Activated CD4-positive, alpha-beta T cell treated with anti-CD3 and anti-CD28 coated beads, Interleukin-2, amount 50 U/mL, for 1 hour (primary cell): ENCODE data around the gene STX3.
"Not testable (repeated sequence)": the region's sequence is repeated elsewhere in the genome, so short reads cannot be mapped to it uniquely, and the experiment has no call there.

Experiments
- DNase-seq: peaks from one replicate; pipeline ENCODE4 v3.0.0-alpha.2; 2020

Gene STX3

DNA sequence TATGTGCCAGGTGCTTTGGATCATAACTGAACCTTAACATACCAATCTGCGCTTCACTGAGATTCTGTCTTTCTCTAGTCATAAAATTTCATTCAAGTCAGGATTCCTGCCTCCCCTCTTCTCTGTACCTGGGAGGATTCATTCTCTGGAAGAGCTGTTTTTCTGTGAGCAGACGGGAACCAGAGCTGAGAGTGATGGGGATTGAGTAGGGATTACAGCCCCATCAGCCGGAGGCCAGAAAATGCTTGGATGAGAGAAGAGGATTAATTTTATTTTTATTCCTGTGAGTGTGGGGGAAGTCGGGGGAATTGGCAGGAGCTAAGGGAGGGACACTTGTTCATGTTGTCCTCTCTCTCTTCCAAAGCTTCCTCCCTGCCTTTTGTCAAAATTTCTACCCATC lies 4.7 kb downstream of the STX3 start:
- DNase-seq, result no peak

DNA sequence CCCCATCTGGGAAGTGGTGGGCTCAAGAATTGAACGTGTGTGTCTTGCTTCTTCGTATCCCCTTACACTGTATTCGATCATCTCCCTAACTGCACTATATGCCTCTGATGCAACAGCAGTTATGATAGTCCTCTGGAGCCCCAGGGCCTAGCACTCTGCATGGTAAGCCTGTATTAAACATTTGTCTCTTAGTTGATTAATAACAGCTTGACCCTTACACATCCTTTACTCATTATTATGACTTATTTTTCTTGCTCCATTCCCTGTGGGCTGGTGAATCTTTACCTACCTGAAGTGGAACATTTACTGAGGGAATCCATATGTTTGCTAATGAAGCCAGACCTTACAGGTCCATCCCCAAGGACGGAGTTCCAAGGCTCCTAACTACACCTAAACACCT lies 5.6 kb downstream of the STX3 start:
- no peak for DNase-seq

DNA sequence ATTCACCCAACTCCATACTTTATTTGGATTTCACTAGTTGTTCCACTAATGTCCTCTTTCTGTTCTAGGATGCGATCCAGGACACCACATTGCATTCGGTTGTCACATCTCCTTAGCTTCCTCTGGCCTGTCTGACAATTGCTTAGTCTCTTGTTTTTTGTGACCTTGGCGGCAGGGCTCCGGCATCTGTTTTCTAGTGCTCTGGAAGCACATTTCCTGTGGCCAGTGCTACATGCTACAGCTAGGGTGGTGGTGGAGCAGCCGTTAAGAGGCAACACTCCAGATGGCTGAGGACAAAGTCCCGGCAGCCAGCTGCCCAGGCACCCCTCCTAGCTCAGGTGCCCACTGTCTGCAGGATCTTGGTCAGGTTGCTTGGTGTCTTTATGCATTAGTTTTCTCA lies 6.8 kb downstream of the STX3 start:
- DNase-seq, result no peak

DNA sequence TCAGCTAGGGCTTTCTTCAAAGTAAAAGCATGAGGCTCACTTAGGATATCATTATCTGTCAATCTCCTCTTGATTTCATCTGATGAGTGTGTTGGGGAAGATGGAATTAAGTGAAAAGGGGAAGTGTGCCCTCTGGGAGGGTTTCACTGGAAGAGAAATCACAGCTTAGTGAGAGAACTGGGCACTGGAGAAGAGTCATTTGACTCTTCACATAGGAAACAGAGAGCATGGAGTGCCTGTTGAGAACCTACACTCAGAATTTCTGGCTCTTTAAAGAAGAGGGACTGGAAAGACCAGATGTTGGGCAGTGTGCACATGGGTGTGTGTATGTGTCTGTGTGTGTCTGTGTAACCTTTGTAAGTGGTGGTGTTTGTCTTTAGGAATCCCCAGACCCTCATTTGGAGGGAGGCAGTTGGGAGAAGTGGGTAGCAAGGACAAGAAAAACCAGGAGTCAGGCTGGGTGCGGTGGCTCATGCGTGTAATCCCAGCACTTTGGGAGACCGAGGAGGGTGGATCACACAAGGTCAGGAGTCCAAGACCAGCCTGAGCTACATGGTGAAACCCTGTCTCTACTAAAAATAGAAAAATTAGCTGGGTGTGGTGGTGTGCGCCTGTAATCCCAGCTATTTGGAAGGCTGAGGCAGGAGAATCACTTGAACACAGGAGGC lies 10.0 kb downstream of the STX3 start:
- no peak for DNase-seq

DNA sequence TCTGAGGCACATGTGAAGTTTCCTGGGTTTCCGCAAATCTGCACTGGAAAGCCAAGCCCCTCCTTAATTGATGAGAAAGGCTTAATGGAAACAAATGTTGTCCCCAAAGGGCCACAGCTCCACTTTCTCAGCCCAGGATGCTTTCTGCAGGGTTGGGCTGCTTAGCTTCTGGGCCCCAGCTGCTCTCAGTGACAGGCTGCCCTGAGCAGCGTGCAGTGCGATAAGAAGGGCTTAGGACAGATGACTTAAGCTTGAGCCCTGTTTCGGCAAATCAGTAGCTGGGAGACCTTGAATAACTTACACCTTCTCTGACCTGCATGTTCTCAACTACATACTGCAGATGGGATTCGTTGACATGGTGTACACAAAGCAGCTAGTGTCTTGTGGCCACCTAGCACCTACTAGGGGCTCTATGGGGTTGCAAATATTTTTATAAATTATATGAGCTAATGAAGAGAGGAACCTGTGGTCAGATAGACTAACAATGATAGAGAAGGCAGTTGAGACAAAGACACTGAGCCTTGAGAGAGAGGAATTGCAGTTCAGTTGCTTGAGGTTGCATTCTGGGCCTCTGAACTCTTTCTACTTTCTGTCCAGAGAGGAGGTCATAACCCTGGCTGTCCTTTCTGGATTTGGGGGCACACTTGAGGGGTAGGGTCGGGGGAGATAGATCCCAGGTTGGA lies 11.5 kb downstream of the STX3 start:
- no peak for DNase-seq

DNA sequence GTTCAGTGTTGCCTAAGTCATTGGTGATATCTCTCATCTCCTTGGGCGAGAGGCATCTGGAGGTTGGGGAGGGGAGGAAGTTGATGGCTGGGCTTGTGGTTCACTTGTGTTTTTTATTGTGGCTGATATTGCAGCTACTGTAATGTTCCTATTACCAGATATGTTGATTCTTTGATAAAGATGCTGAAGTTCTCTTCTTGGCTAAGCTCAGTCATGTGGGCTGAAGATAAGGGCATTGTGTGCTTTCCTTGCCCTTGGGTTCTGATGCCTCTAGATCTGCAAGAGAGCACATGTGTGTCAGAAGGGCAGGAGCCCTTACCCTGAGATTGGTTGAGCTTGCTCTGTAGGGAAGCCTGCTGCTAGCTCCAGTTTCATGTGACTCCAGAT lies 12.0 kb downstream of the STX3 start:
- DNase-seq, result no peak

DNA sequence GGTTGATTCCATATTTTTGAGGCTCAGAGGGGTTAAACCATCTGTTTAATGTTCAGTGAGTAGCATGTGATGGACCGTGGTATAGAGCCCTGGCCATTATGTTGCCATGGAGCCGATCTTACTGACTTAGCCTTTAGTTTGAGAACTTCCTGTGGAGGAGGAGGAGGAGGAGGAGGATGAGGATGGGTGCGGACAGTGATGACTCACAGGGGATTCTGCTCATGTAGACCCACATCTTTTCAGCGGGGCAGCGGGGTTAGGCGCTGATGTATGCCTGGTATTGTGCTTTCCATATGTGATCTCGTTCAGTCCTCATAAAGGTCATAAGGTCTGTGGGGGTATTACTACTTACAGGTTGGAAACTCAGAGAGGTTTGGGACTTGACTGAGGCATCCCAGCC lies 13.9 kb downstream of the STX3 start:
- DNase-seq, result no peak

DNA sequence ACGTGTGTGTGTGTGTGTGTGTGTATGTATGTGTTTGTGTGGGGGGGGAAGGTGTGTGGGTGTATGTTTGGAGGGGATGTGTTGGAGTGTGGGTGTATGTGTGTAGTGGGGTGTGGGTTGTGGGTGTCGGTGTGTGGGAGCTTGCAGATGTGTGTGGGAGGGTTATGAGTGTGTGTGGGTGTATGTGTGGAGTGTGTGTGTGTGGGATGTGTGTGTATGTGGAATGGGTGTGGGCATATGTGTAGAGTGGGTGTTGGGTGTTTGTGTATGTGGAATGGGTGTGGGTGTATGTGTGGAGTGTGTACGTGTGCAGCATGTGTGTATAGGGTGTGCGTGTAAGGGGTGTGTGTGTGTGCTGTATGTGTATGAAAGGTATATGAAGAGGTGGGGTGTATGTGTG lies 14.7 kb downstream of the STX3 start:
- DNase-seq, result no peak

DNA sequence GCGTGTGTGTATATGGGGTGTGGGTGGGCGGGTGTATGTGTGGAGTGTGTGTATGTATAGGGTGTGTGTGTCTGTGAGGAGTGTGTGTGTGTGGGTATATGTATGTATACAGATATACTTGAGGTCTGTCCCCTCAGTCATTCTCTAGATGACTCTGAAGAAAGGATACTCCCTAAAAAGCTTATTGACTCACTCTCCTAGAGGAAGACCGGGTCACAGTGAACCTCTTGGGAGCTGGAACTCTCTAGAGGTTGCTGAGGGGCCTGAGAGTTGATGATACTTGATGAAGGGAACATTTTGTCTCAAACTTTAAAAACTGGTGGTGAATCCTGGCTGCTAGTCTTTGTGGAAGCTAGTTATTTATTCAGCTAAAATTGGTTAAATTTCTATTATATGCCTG lies 15.1 kb downstream of the STX3 start:
- DNase-seq, result no peak

DNA sequence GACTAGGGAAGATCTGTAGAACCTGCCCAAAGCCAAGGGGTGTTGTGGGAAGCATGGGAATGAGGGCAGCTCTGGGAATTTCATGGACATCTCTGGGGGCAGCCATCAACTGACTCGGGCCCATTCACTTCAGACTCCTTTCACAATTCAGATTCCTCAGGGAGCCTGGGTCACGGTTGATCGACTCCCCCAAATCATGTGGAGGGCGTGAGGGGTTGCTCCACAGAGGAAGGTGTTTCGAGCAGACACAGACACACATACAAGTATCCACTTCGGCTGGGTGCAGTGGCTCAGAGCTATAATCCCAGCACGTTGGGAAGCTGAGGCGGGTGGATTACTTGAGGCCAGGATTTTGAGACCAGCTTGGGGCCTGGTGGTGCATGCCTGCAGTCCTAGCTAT lies 15.7 kb downstream of the STX3 start:
- no peak for DNase-seq

DNA sequence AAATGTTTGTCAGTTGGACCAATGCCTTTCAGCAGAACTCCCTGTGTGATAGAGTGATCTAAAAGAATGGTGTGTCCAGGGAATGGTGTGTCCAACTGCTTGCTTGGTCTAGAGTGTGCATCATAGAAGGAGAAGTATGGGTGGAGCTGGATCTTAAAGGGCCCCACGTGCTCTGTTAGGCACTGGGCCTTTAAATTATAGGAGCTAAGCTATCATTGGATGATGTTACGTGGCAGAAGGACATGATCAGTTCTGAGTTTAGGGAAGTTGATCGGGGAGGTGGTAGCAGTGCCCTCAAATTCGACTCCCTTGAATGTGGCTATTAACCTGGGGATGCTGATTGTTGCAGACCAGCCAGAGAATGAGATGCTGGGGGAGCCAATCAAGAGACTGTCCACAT lies 16.4 kb downstream of the STX3 start:
- no peak for DNase-seq

DNA sequence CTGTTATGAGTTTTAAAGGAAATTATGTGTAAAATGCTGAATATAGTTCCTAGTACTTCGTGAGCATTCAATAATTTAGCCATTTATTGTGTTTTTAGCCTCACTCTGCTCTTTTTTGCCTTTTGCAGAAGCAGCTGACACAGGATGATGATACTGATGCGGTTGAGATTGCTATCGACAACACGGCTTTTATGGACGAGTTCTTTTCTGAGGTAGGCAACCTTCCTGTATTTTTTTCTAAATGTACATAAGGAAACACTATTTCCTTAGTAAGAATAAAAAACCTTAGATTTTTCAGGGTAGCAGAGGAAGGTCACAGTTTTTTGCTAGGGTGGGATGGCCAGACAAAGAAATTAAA lies 17.9 kb downstream of the STX3 start:
- no peak for DNase-seq

DNA sequence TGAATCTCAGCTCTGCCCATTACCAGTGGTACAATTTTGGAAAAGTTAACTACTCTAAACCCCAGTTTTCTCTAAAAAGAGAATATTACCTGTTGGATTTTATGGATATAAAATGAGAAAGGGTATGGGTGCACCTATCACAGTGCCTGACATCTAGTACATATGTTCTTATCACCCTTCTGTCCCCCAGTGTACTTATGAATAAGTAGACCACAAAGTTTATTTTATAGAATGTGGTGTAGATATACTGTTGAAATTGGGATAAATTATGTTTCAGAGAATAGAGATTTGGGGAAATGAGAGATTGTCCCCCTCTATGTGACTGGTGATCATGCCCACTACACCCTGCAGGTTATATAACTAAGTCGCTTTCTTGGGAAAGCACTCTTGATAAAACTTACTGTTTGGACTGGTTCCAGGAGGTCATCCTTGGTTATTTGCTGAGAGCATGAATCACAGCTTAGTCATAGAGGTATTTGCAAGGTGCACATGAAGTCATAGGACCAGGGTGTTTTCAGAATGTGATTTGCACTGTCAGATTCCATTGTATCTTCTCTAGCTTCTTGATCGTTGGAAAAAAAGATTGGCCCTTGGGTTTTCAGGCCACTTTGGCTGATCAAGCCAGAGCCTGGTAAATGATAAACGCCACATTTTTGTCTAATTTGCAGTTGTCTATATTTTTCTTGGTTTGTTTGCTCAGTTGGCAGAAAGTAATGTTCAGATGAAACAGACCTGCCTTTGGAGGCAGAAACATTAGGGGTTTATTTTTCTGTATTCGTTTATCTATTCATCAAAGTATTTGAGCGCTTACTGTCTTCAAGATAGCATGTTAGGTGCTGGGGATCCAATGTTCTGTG lies 21.3 kb downstream of the STX3 start:
- DNase-seq, result no peak

DNA sequence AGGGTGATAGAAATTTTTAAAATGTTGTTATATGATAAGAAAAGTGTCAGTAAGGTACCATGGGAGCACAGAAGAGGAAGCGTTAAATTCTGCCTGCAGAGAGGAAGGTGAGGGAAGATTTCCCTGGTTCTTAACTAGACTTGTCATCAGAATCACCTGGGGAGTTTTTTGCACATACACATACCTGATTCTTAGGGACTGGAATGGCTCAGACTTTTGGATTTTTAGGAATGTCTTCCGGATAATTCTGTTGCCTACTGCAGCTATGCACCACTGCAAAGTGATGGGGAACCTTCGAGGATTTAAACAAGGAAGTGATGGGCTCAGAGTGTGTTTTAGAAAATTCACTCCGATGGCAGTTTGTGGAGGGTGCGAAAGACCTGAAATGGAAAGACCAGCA lies 21.9 kb downstream of the STX3 start:
- no peak for DNase-seq

DNA sequence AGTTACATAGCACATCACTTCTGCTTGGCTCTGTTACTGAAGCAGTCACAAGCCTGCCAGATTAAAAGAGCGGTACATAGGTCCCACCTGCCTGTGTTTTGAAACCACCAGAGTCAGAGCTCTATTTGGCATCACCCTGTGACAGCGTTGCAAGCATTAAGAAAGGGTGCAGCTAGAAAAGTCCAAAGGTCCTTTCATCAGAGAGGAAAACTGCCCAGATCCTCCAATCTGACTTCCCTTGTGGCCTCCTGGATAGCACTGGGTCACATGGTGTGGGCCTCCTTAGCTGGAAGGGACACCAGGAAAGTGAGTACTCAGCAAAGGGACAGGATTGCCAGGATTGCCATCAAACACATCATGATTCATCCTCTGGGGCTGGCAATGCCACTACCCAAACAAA lies 22.9 kb downstream of the STX3 start:
- no peak for DNase-seq

DNA sequence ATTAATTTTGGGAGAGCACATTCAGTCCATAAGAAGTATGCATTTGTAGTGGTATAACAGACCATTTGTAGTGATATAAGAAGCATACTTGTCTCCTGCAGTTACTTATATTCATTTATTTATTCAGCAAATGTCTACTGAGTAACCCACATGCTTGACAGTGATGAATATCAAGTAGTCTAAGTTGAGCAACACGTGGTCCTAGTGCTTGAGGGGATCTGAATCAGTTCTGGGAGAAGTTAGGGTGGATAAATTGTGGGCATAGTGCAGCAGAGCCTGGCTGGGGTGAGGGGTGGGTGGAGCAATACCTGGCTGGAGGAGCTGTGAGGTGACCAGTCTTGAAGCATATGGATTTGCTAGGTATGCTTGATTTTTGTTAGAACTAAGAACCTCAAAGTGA lies 24.3 kb downstream of the STX3 start:
- DNase-seq, result no peak

DNA sequence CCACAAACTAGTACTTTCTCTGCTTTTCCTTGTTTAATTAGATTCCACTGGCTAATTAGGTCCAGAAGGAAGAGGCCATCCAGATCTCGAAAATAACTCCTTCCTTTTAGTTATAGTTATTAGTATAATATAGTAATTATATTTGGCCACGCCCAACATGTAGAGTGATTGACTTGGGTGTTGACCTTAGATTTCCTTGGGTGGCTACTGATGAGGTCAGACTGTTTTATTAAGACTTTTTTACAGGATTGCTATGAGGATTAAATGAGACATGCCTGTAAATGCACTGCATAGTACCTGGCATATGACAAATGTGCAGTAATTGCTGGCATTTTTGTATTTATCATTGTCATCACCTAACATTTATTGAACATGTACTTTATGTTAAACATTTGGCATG lies 26.9 kb downstream of the STX3 start:
- no peak for DNase-seq

DNA sequence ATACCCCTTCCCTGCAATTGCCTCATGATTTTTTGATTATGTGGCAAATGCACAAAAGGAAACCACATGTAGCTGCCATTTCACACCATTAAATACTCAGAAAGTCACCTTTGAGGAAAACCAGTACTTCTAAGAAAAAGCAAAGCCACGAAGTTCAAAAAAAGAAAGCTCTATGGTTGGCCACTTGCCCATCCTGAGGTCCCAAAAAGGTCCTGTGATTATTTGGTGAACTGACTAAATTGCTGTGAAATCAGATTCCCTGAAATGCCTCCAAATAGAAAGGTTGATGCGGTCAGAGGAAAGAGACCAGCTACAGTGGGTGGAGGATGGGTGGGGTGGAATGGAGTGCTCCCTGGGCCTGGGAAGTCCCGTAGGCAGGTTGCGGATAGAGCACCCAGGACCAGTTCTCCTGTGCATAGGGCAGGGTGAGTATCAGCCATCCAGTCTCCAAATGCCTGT lies 28.5 kb downstream of the STX3 start:
- no peak for DNase-seq

DNA sequence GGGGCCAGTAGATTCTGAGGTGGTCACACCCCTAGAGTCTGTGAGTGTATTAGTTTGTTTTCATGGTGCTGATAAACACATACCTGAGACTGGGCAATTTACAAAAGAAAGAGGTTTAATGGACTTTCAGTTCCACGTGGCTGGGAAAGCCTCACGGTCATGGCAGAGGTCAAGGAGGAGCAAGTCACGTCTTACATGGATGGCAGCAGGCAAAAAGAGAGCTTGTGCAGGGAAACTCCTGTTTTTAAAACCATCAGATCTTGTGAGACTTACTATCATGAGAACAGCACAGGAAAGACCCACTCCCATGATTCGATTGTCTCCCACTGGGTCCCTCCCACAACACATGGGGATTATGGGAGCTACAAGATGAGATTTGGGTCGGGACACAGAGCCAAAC lies 29.3 kb downstream of the STX3 start:
- DNase-seq, result not testable (repeated sequence)

DNA sequence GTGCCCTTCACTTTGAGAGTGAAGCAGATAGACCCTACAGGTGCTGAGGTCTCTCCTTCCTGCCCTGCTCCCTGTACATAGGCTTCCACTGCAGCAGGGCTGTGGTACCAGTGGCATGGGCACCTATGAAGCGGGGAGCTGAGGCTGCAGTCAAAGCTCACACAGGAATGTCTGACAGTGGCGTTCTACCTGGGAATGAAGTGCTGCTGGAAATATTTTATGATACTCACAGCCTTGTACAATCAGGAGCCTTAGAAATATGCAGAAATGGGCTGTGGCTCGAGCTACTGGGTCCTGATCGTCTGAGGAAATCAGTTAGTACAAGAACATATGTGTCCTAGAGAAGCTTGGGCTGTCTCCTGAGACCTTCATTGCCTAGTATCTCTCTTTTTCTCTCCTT lies 30.6 kb downstream of the STX3 start:
- no peak for DNase-seq

DNA sequence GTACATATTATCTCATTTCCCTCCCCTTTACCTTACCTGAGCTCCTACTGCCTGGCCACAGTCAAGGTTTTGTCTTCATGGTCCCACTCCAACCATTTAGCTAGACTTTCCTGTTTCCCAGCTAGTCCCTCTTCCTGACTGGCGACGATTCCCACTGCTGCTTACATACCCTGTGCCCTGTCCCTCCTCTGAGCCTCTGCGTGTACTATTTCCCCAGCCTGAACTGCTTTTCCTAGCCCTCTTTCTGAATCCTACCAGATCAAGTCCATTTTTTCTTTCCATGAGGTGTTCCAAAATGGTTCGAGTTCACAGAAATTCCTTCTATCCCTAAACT lies 32.0 kb downstream of the STX3 start:
- no peak for DNase-seq

DNA sequence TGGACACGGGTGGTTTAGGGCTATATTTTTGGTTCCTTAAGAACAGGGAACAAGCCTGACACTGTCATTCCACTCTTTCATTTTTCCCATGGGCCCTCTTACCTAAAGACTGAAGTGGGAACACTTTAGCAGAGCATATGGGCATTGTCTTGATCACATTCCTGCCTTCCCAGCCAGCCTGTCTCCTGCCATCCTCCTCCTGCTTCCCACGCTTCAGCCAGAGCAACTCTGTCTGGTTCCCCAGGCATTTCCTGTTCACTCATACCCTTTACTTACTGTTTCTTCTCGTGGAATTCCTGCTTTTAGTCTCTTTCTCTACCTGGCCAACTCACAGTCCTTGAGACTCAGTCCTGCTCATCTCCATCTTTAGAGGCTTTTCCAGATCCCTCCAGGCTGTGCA lies 32.6 kb downstream of the STX3 start:
- DNase-seq, result no peak

DNA sequence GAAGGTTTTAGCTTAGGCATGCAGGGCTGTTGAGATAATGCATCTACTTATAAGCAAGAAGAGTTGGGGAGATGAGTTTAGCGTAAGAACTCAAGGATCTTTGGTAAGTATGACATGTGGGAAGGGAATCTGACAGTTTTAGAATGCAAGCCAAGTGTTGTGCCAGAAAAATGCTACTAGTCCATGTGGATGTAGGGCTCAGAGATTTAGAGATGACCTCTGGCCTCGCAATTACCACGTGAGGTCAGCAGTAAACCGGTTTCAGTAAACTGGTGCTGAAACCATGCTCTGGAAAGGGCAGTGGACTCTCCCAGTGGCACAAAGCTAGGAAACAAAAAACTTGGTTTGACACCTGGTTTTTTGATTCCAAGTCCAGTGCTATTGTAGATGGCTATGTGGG lies 36.5 kb downstream of the STX3 start:
- no peak for DNase-seq

DNA sequence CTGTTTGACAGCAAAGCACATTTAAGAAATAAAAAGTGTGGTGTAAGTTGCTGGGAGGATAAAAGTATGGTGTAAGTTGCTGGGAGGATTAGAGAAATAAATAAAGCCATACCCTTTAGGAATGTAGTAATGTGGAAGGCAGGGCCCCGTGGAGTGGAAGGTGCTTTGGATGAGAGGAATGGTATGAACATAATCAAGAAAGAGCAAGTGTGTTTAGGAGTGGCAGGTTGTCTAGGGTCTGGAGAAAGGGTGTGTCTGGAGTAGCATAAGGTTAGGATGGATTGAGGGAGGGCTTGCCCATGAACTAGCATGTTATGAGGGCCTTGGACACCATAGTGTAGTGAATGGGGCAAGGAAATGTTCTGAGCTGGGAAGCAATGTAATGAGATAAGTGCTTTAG lies 37.3 kb downstream of the STX3 start:
- no peak for DNase-seq
